IMR-90 (cell line): ENCODE data around the gene LCE6A. TPM values are rescaled to one million over a fixed set of nuclear protein-coding genes. Genes with fewer than 3 reads are reported as not detected.

Experiments used
- ATAC-seq: fragments of 200-7000 bp; cut with Tn5 transposase; 2 replicates; pipeline ENCODE4 v1.9.1; 2020; ENCODE audit warnings: low read depth, mild to moderate bottlenecking, moderate library complexity
- BruUV-seq: library from RNA; stranded (reverse); fragments of 400-500 nt; replicated peaks from 2 replicates; lab custom pipeline; 2021; lab: Mats Ljungman, UMichigan
- CTCF ChIA-PET: fragments of 300-600 bp; formaldehyde crosslinking; extraction: SDS; loops from one replicate; lab custom pipeline; 2021; ENCODE audit warnings: antibody characterized with exemption; lab: Yijun Ruan, JAX
- POLR2A ChIA-PET: fragments of 300-600 bp; sonication (Branson Sonifier 250); formaldehyde crosslinking; loops from one replicate; lab custom pipeline; 2022; ENCODE audit warnings: antibody characterized with exemption; ENCODE audit not compliant: unreplicated experiment; lab: Charles Lee
- DNase-seq: peaks from one replicate; pipeline ENCODE4 v3.0.0; 2013
- H2AFZ ChIP-seq: replicated peaks from 2 replicates; pipeline ENCODE3; 2013; ENCODE audit warnings: low read length, mild to moderate bottlenecking; ENCODE audit not compliant: poor library complexity
- H2AK5ac ChIP-seq: 2 replicates; pipeline ENCODE4 v1.6.1; 2013; ENCODE audit warnings: low read depth, low read length, inconsistent platforms
- H2AK9ac ChIP-seq: replicated peaks from 2 replicates; pipeline ENCODE3; 2013; ENCODE audit warnings: mild to moderate bottlenecking, low read depth, low read length, moderate library complexity; ENCODE audit not compliant: poor library complexity
- H2BK120ac ChIP-seq: 2 replicates; pipeline ENCODE4 v1.6.1; 2013; ENCODE audit warnings: low read depth, low read length, inconsistent platforms
- H2BK15ac ChIP-seq: 3 replicates; pipeline ENCODE4 v1.6.1; 2013; ENCODE audit warnings: low read depth, low read length, inconsistent platforms
- H2BK20ac ChIP-seq: 2 replicates; pipeline ENCODE4 v1.6.1; 2013; ENCODE audit warnings: low read depth, mild to moderate bottlenecking, inconsistent platforms, low read length, moderate library complexity
- H2BK5ac ChIP-seq: 2 replicates; pipeline ENCODE4 v1.6.1; 2013; ENCODE audit warnings: mild to moderate bottlenecking, low read depth, low read length, inconsistent platforms; ENCODE audit not compliant: poor library complexity, severe bottlenecking
- H3K14ac ChIP-seq: replicated peaks from 2 replicates; pipeline ENCODE4 v1.6.1; 2013; ENCODE audit warnings: low read depth, low read length, inconsistent platforms
- H3K18ac ChIP-seq: 2 replicates; pipeline ENCODE4 v1.6.1; 2013; ENCODE audit warnings: low read depth, low read length, control low read depth
- H3K23ac ChIP-seq: 2 replicates; pipeline ENCODE4 v1.6.1; 2013; ENCODE audit warnings: low read depth, low read length, inconsistent platforms
- H3K27ac ChIP-seq: 2 replicates; pipeline ENCODE4 v1.5.1; 2013; ENCODE audit warnings: mild to moderate bottlenecking, control low read depth, low read length; ENCODE audit not compliant: insufficient read depth
- H3K27me3 ChIP-seq: 2 replicates; pipeline ENCODE4 v1.6.1; 2013; ENCODE audit warnings: low read length; ENCODE audit not compliant: control insufficient read depth, insufficient read depth
- H3K36me3 ChIP-seq: 2 replicates; pipeline ENCODE4 v1.6.1; 2013; ENCODE audit warnings: low read length, mixed read lengths; ENCODE audit not compliant: control insufficient read depth, insufficient read depth
- H3K4ac ChIP-seq: 2 replicates; pipeline ENCODE4 v1.6.1; 2013; ENCODE audit warnings: low read depth, low read length, inconsistent platforms
- H3K4me1 ChIP-seq: 2 replicates; pipeline ENCODE4 v1.6.1; 2013; ENCODE audit warnings: low read length, mixed read lengths; ENCODE audit not compliant: control insufficient read depth, insufficient read depth
- H3K4me2 ChIP-seq: 2 replicates; pipeline ENCODE4 v1.6.1; 2013; ENCODE audit warnings: low read depth, mild to moderate bottlenecking, control low read depth, low read length, moderate library complexity
- H3K4me3 ChIP-seq: 2 replicates; pipeline ENCODE4 v1.5.1; 2013; ENCODE audit warnings: low read depth, mild to moderate bottlenecking, control low read depth, low read length, moderate library complexity; ENCODE audit not compliant: insufficient read depth
- H3K56ac ChIP-seq: 2 replicates; pipeline ENCODE4 v1.6.1; 2013; ENCODE audit warnings: low read length, inconsistent platforms; ENCODE audit not compliant: insufficient read depth; ENCODE audit errors: extremely low read depth
- H3K79me1 ChIP-seq, 2 experiments: 2 replicates each; pipeline ENCODE4 v1.6.1; 2013; ENCODE audit warnings: low read length in 2 of 2, inconsistent platforms in 1 of 2, low read depth in 1 of 2
- H3K9ac ChIP-seq: 2 replicates; pipeline ENCODE4 v1.6.1; 2013; ENCODE audit warnings: low read depth, low read length, control low read depth
- H3K9me1 ChIP-seq: 2 replicates; pipeline ENCODE4 v1.6.1; 2013; ENCODE audit warnings: low read length, inconsistent platforms; ENCODE audit not compliant: insufficient read depth
- H3K9me3 ChIP-seq: 2 replicates; pipeline ENCODE4 v1.6.1; 2013; ENCODE audit warnings: low read length; ENCODE audit not compliant: control insufficient read depth, insufficient read depth
- H4K20me1 ChIP-seq: 2 replicates; pipeline ENCODE4 v1.6.1; 2013; ENCODE audit warnings: low read length, inconsistent platforms; ENCODE audit not compliant: insufficient read depth
- H4K5ac ChIP-seq: 2 replicates; pipeline ENCODE4 v1.6.1; 2013; ENCODE audit warnings: mild to moderate bottlenecking, low read depth, low read length, control low read depth
- H4K8ac ChIP-seq, 2 experiments: 2 replicates each; pipeline ENCODE4 v1.6.1; 2013; ENCODE audit warnings: low read depth in 2 of 2, low read length in 2 of 2, control low read depth in 1 of 2, inconsistent platforms in 1 of 2
- H4K91ac ChIP-seq: 2 replicates; pipeline ENCODE4 v1.6.1; 2013; ENCODE audit warnings: low read depth, low read length, inconsistent platforms; ENCODE audit not compliant: insufficient read depth
- CEBPB ChIP-seq: IDR thresholded peaks from 2 replicates; pipeline ENCODE4 v1.6.1; 2012; ENCODE audit warnings: low read depth, low read length, improper control_type of control experiment
- CHD1 ChIP-seq: IDR thresholded peaks from 2 replicates; pipeline ENCODE4 v1.6.1; 2012; ENCODE audit warnings: low read depth, low read length, improper control_type of control experiment
- MAFK ChIP-seq: IDR thresholded peaks from 2 replicates; pipeline ENCODE4 v1.6.1; 2012; ENCODE audit warnings: low read depth, low read length, improper control_type of control experiment
- MAZ ChIP-seq: IDR thresholded peaks from 2 replicates; pipeline ENCODE4 v1.6.1; 2012; ENCODE audit warnings: low read depth, mild to moderate bottlenecking, low read length, improper control_type of control experiment, moderate library complexity, borderline replicate concordance
- MXI1 ChIP-seq: IDR thresholded peaks from 2 replicates; pipeline ENCODE4 v1.6.1; 2012; ENCODE audit warnings: low read depth, mild to moderate bottlenecking, low read length, moderate library complexity, borderline replicate concordance
- NFE2L2 ChIP-seq: fragments of 150-350 bp; IDR thresholded peaks from 2 replicates; pipeline ENCODE4 v1.6.1; 2016; ENCODE audit warnings: low read depth, mild to moderate bottlenecking, low read length
- WGBS, 2 experiments: methylation state at CpG; one replicate each; pipeline versions ENCODE4 v1.1.5 to v1.1.7; 2013; ENCODE audit warnings: missing lambda C conversion rate in 2 of 2; ENCODE audit not compliant: insufficient read length in 1 of 2; ENCODE audit errors: extremely low coverage in 2 of 2; 5-methylcytosine and 5-hydroxymethylcytosine counted together
- dilution Hi-C: fragments of 300-500 bp; cut with HindIII; formaldehyde crosslinking; loops from one replicate; pipeline ENCODE4 v1.14.3; 2018; ENCODE audit warnings: low sequenced_read_pairs; ENCODE audit not compliant: unreplicated experiment
- in situ Hi-C: fragments of 300-500 bp; cut with MboI; formaldehyde crosslinking; loops from 3 replicates; pipeline ENCODE4 v1.14.3; 2019; ENCODE audit warnings: low sequenced_read_pairs, inconsistent platforms, mixed read lengths
- intact Hi-C: fragments of 100-400 bp; cut with micrococcal nuclease; formaldehyde crosslinking; loops from 2 replicates; pipeline ENCODE4 v1.10.0; 2022
- polyA plus RNA-seq, 3 experiments: library from polyadenylated mRNA; depleted of rRNA; stranded (reverse); fragments of >200 nt; gene quantifications; 2 replicates each; pipeline ENCODE4 v1.2.3, GENCODE V29; 2012; ENCODE audit warnings: low replicate concordance in 1 of 3
- total RNA-seq: library from RNA; depleted of rRNA; stranded (reverse); fragments of >200 nt; gene quantifications from 2 replicates; pipeline ENCODE4 v1.2.3, GENCODE V29; 2012
- TF ChIP-seq, protein P1 (sequence below): conservative IDR thresholded peaks from 2 replicates; pipeline ENCODE4 v1.5.1; 2012; ENCODE audit warnings: mild to moderate bottlenecking, low read depth, low read length, improper control_type of control experiment
- TF ChIP-seq, protein P2 (sequence below): fragments of 150-350 bp; IDR thresholded peaks from 2 replicates; pipeline ENCODE4 v1.6.1; 2016; ENCODE audit warnings: low read depth, mild to moderate bottlenecking, low read length, moderate library complexity, borderline replicate concordance

Gene LCE6A
- total and polyA plus RNA-seq, 2 of the 4 experiments (the other 2 are of a cell fraction), result not detected

DNA sequence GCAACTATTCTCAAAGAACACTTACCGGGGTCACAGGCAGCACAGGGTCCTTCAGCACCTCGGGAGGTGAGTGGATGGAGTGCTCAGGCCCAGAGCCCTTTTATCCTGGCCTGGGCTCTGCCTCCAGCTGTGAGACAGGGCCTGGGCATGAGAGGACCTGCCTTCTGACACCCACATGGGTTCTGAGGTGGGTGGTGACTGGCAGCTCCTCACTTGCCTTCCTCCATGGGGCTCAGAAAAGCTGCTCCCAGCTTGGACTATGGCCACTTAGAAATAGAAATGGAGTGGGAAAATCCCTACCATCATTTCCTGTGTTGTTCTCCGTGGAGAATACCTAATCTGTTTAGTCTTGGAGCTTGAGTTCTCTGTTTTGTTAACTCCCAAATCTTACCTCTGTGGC, 36.1 kb upstream of the LCE6A start, which contains the start of gene LCE1C:
TSS of gene LCE1C (minus strand) at position 76 of the 400 bp plus-strand sequence. CDS start 1,173 bp downstream, outside the sequence.
- intact Hi-C loops (no loop called here), dilution Hi-C loops (no loop called here), in situ Hi-C loops (no loop called here)
- Histone ChIP-seq H2AK9ac (no peak within 1 kb of the TSS), H3K4me3 (no peak within 1 kb of the TSS), H2BK15ac (no peak within 1 kb of the TSS), H2BK5ac (no peak within 1 kb of the TSS), H3K18ac (no peak within 1 kb of the TSS), H4K5ac (no peak within 1 kb of the TSS), H3K4me2 (no peak within 1 kb of the TSS), H3K36me3 (no peaks in the 10 kb centered on the region), H3K27me3 (no peaks in the 10 kb centered on the region), H2BK20ac (no peak within 1 kb of the TSS), H3K4ac (no peak within 1 kb of the TSS), H4K91ac (no peak within 1 kb of the TSS), H4K8ac (no peak within 1 kb of the TSS), H3K23ac (no peak within 1 kb of the TSS), H2AFZ (no peak within 1 kb of the TSS), H3K27ac (no peak within 1 kb of the TSS), H2BK120ac (no peak within 1 kb of the TSS), H2AK5ac (no peak within 1 kb of the TSS), H3K14ac (no peak within 1 kb of the TSS), H3K4me1 (no peaks in the 10 kb centered on the region), H3K79me1 (no peaks in the 10 kb centered on the region), H3K9me1 (no peaks in the 10 kb centered on the region), H3K9me3 (peaks cover 2% of the 10 kb centered on the region; the same call in 1 of the 2 replicates), H3K56ac (no peak within 1 kb of the TSS), H4K20me1 (no peaks in the 10 kb centered on the region), H3K9ac (no peak within 1 kb of the TSS)
- DNase-seq (no peak), ATAC-seq (no peak)
- WGBS, 2 experiments, result no CpG with 5 or more reads among the region's 3 CpGs
- no peak for TF ChIP-seq NFE2L2
- TF ChIP-seq MAFK, result no peak
- TF ChIP-seq, protein P1, sequence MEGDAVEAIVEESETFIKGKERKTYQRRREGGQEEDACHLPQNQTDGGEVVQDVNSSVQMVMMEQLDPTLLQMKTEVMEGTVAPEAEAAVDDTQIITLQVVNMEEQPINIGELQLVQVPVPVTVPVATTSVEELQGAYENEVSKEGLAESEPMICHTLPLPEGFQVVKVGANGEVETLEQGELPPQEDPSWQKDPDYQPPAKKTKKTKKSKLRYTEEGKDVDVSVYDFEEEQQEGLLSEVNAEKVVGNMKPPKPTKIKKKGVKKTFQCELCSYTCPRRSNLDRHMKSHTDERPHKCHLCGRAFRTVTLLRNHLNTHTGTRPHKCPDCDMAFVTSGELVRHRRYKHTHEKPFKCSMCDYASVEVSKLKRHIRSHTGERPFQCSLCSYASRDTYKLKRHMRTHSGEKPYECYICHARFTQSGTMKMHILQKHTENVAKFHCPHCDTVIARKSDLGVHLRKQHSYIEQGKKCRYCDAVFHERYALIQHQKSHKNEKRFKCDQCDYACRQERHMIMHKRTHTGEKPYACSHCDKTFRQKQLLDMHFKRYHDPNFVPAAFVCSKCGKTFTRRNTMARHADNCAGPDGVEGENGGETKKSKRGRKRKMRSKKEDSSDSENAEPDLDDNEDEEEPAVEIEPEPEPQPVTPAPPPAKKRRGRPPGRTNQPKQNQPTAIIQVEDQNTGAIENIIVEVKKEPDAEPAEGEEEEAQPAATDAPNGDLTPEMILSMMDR, result no peak
- no peak for TF ChIP-seq MAZ
- TF ChIP-seq CEBPB, result no peak
- TF ChIP-seq CHD1, result no peak
- TF ChIP-seq, protein P2, sequence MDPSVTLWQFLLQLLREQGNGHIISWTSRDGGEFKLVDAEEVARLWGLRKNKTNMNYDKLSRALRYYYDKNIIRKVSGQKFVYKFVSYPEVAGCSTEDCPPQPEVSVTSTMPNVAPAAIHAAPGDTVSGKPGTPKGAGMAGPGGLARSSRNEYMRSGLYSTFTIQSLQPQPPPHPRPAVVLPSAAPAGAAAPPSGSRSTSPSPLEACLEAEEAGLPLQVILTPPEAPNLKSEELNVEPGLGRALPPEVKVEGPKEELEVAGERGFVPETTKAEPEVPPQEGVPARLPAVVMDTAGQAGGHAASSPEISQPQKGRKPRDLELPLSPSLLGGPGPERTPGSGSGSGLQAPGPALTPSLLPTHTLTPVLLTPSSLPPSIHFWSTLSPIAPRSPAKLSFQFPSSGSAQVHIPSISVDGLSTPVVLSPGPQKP, result no peak
- TF ChIP-seq MXI1, result no peak
- CTCF ChIA-PET, result no interaction called here
- BruUV-seq, result no TSS peak
- POLR2A ChIA-PET, result no interaction called here
